Kidney (tissue), 14 donors: ENCODE results near the gene CABCOCO1. TPM values are rescaled to one million over a fixed set of nuclear protein-coding genes. Genes with fewer than 3 reads are reported as not detected.

Experiments
- DNase-seq, 5 donors: peaks; one replicate each; pipeline ENCODE4 v3.0.0-alpha.2; 2013 to 2020
- FAIRE-seq: peaks from 2 replicates; lab custom pipeline; 2012; peaks lifted over from hg19 to GRCh38; lab: Jason Lieb, UNC
- H3K27ac ChIP-seq, 2 donors: one replicate each; pipeline ENCODE4 v1.7.0; 2013; ENCODE audit warnings: low read depth in 2 of 2, low read length in 2 of 2, inconsistent platforms in 1 of 2
- H3K27me3 ChIP-seq: one replicate; pipeline ENCODE4 v1.7.1; 2013; ENCODE audit warnings: low read length, inconsistent platforms; ENCODE audit not compliant: control insufficient read depth, insufficient read depth
- H3K36me3 ChIP-seq, 3 donors: one replicate each; pipeline versions ENCODE4 v1.7.0 to v1.7.1; 2013; ENCODE audit warnings: low read length in 3 of 3, control low read depth in 1 of 3, inconsistent platforms in 1 of 3; ENCODE audit not compliant: insufficient read depth in 3 of 3, control insufficient read depth in 2 of 3
- H3K4me1 ChIP-seq, 3 donors: one replicate each; pipeline versions ENCODE4 v1.7.0 to v1.7.1; 2013; ENCODE audit warnings: low read length in 3 of 3, inconsistent platforms in 1 of 3, low read depth in 1 of 3; ENCODE audit not compliant: control insufficient read depth in 2 of 3, insufficient read depth in 2 of 3
- H3K4me3 ChIP-seq, 3 donors: one replicate each; pipeline versions ENCODE4 v1.7.0 to v1.8.1; 2013; ENCODE audit warnings: low read length in 3 of 3, control low read depth in 1 of 3, inconsistent platforms in 1 of 3
- H3K9ac ChIP-seq, 3 donors: one replicate each; pipeline versions ENCODE4 v1.7.0 to v1.7.1; 2013; ENCODE audit warnings: low read length in 3 of 3, control low read depth in 1 of 3, inconsistent platforms in 1 of 3
- H3K9me3 ChIP-seq, 3 donors: one replicate each; pipeline versions ENCODE4 v1.7.0 to v1.7.1; 2013; ENCODE audit warnings: low read length in 3 of 3, control low read depth in 1 of 3, inconsistent platforms in 1 of 3; ENCODE audit not compliant: control insufficient read depth in 2 of 3, insufficient read depth in 1 of 3
- intact Hi-C: fragments of 100-400 bp; cut with DNase I; formaldehyde crosslinking; loops from one replicate; pipeline ENCODE4 v1.11.1; 2022
- polyA plus RNA-seq: library from polyadenylated mRNA; stranded (reverse); fragments of 350-450 nt; fragmentation: Illumina TruSeq; extraction: RNeasy Lipid Tissue Mini Kit (QIAGEN cat#74804); gene quantifications from one replicate; pipeline ENCODE4 v1.2.3, GENCODE V29; 2014; ENCODE audit warnings: low read depth, low replicate concordance; ENCODE audit not compliant: insufficient read depth
- total RNA-seq: library from RNA; stranded (reverse); fragmentation: NEBNext Ultra II Directional; extraction: Animal tissue kit (Norgen Biotek cat#: 25700); gene quantifications from one replicate; pipeline ENCODE4 v1.2.1, GENCODE V29; 2021
- TF ChIP-seq, protein P1 (sequence below): IDR thresholded peaks from 3 replicates; pipeline ENCODE4 v1.5.1; 2012; ENCODE audit warnings: mild to moderate bottlenecking, moderate library complexity, borderline replicate concordance; ENCODE audit not compliant: insufficient read depth; ENCODE audit errors: extremely low read depth
- donor health status: control.
- donor health status: control.
- donor health status: control.
- donor health status: control.
- donor health status: control.
- donor health status: DM: yes; HTN: yes; CAD: no.
- donor health status: Normal renal cell carcinoma (clear cell type).

CABCOCO1 gene
- total and polyA plus RNA-seq, 2 donors from 2014 or later: 1.5 to 2.3 TPM

DNA sequence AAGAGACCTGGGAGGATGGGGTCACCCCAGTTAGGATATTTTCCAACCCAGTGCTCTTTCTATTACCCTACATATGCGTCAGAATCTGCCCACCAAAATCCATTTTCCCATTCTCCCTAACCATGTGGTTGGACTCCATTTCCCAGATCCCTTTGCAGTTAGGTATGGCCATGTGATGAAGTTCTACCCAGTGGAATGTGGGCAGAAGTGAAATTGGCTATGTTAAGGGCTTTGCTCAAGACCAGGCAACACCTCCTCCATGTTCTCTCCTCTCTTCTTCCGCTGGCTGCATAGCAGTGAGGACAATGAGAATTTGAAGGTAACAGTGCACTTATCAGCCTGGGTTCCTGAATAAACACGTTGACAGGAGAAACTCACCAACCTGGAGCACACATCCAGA is 111.3 kb downstream of the CABCOCO1 start:
- FAIRE-seq (no peak), DNase-seq (no peak)
- TF ChIP-seq, protein P1, sequence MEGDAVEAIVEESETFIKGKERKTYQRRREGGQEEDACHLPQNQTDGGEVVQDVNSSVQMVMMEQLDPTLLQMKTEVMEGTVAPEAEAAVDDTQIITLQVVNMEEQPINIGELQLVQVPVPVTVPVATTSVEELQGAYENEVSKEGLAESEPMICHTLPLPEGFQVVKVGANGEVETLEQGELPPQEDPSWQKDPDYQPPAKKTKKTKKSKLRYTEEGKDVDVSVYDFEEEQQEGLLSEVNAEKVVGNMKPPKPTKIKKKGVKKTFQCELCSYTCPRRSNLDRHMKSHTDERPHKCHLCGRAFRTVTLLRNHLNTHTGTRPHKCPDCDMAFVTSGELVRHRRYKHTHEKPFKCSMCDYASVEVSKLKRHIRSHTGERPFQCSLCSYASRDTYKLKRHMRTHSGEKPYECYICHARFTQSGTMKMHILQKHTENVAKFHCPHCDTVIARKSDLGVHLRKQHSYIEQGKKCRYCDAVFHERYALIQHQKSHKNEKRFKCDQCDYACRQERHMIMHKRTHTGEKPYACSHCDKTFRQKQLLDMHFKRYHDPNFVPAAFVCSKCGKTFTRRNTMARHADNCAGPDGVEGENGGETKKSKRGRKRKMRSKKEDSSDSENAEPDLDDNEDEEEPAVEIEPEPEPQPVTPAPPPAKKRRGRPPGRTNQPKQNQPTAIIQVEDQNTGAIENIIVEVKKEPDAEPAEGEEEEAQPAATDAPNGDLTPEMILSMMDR: no peak
- Histone ChIP-seq H3K4me1 (no peaks in the 10 kb centered on the region), H3K27me3 (no peaks in the 10 kb centered on the region), H3K9ac (no peak overlapping the region), H3K36me3 (no peaks in the 10 kb centered on the region), H3K9me3 (no peaks in the 10 kb centered on the region), H3K4me3 (no peak overlapping the region), H3K27ac (no peak overlapping the region)
- intact Hi-C loops: no loop called here

DNA sequence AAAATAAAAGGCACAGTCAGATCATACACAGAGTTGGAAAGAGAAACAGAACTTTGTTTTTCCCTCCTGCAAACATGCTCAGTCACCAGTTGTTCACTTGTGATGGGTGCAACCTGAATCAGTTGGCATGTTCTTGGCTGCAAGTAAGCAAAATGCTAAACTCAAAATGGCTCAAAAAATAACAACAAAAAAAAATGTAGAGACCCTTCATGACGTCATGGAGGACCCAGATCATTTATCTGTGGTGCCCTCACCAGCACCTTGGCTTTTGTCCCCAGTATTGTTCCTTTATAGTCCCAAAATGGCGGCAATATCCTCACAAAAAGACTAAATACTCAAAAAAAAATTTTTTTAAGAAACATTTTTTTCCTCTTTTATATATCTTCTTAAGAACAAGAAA is 112.4 kb downstream of the CABCOCO1 start:
- intact Hi-C loops: no loop called here
- Histone ChIP-seq H3K27ac (no peak overlapping the region), H3K36me3 (no peaks in the 10 kb centered on the region), H3K27me3 (no peaks in the 10 kb centered on the region), H3K9me3 (no peaks in the 10 kb centered on the region), H3K4me3 (no peak overlapping the region), H3K4me1 (no peaks in the 10 kb centered on the region), H3K9ac (no peak overlapping the region)
- DNase-seq: no peak
- TF ChIP-seq, protein P1: no peak
- no peak for FAIRE-seq

DNA sequence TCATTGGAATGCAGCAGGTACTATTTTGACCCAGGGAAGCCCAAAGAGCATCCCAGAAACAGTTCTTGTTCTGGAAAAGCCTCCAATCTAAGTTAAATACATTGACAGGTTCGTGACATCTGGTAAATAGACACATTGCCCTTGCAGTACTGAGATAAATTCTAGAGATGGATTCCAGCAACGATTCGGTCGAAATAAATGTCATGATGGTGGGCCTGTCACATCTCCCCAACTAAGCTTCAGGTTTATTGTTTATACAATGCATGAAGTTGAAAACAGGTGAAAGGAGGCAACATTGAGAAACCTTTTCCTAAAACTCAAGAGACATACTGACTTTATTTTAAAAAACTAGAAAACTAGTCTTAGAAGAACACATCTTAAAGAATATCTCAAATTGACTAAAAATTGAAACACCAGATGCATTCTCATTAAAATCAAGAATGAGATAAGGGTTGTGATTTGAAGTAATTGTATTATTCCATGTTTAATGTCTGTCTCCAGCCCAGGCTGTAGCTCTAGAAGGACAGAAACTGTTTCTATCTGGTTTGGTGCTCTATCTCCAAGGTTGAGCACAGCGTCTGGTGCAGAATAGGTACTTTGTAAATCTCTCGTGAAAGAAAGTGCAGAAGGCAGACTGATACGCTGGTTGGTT is 114.0 kb downstream of the CABCOCO1 start:
- FAIRE-seq (no peak), DNase-seq (no peak)
- Histone ChIP-seq H3K36me3 (no peaks in the 10 kb centered on the region), H3K27me3 (no peaks in the 10 kb centered on the region), H3K9ac (no peak overlapping the region), H3K9me3 (no peaks in the 10 kb centered on the region), H3K4me1 (no peaks in the 10 kb centered on the region), H3K4me3 (no peak overlapping the region), H3K27ac (no peak overlapping the region)
- TF ChIP-seq, protein P1: no peak
- intact Hi-C loops: no loop called here

DNA sequence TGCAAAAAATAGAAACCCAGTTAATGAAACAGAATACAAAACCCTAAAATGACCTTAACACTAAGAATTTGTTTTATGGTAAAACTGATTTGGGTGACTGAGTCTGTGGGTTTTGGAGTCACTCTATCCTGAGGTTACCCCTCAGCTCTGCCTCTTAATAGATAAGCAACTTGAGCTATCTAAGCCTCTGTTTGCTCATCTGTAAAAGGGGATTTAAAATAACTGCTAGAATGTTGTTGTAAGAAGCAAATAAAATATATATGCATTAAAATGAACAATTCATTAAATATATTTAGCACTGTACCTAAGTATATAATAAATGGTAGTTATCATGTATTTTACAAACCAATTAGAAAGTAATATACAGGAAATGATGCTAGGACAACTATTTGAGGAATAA is 115.4 kb downstream of the CABCOCO1 start:
- FAIRE-seq: no peak
- no peak for DNase-seq
- Histone ChIP-seq H3K27me3 (no peaks in the 10 kb centered on the region), H3K36me3 (no peaks in the 10 kb centered on the region), H3K9me3 (no peaks in the 10 kb centered on the region), H3K4me3 (no peak overlapping the region), H3K4me1 (no peaks in the 10 kb centered on the region), H3K27ac (no peak overlapping the region), H3K9ac (no peak overlapping the region)
- TF ChIP-seq, protein P1: no peak
- intact Hi-C loops: no loop called here
